Suppressor macrophage treated with lipopolysaccharide for 4 hours (primary cell): ENCODE measurements around the gene NDOR1.

Source experiments
- DNase-seq: peaks from one replicate; pipeline ENCODE4 v3.0.0-alpha.2; 2020

Gene NDOR1

DNA sequence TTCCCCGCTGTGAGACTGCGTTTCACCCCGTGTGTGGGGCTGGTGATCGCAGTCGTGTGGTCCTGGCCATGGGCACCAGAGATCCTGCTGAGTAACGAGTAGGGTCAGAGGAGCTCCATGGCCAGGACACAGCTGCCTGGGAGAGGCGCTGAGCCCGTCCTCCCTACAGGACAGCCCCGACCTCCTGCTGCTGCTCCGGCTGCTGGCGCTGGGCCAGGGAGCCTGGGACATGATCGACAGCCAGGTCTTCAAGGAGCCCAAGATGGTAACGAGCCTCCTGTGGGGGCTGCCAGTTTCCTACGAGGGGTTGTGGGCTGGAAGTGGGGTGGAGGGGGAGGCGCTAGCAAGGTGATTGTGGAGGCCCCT is 60.6 kb downstream of the NDOR1 start:
- DNase-seq: no peak
